H1 (cell line): Measurements from ENCODE around the gene C14orf132. TPM values are rescaled to one million over a fixed set of nuclear protein-coding genes. Genes with fewer than 3 reads are reported as not detected.

ENCODE experiments used
- CHD2 ChIP-seq: IDR thresholded peaks from 2 replicates; pipeline ENCODE4 v1.6.1; 2012; ENCODE audit warnings: low read length, improper control_type of control experiment
- POLR2AphosphoS5 ChIP-seq: IDR thresholded peaks from 2 replicates; pipeline ENCODE4 v1.6.1; 2011; ENCODE audit warnings: low read depth, low read length
- SAP30 ChIP-seq: fragments of 300-600 bp; sonication (generic); IDR thresholded peaks from 2 replicates; pipeline ENCODE4 v1.7.1; 2012; ENCODE audit warnings: low read length, moderate library complexity, mild to moderate bottlenecking, inconsistent platforms; ENCODE audit not compliant: insufficient read depth, insufficient replicate concordance
- polyA plus RNA-seq, 7 experiments: library from polyadenylated mRNA; depleted of rRNA in 3 of 7; stranded (reverse) in 5 of 7; unstranded in 2 of 7; fragments of >200 nt in 5 of 7; fragments of 200-250 nt in 2 of 7; gene quantifications; 1 replicate in 5 of 7; 2 replicates in 1 of 7; 4 replicates in 1 of 7; pipeline versions ENCODE4 v1.2.1 to v1.2.3, GENCODE V29; 2011 to 2013; ENCODE audit warnings: missing spikeins in 2 of 7, mixed read lengths in 2 of 7
- total RNA-seq: library from RNA; stranded (reverse); fragmentation: NEBNext Ultra II Directional; extraction: Animal tissue kit (Norgen Biotek cat#: 25700); gene quantifications from 2 replicates; pipeline ENCODE4 v1.2.1, GENCODE V29; 2021

C14orf132 gene
- total and polyA plus RNA-seq, 2 of the 8 experiments (the other 6 are each of a cell fraction or from before 2014, with no cell fraction given) = 11.7 to 32.5 TPM

DNA sequence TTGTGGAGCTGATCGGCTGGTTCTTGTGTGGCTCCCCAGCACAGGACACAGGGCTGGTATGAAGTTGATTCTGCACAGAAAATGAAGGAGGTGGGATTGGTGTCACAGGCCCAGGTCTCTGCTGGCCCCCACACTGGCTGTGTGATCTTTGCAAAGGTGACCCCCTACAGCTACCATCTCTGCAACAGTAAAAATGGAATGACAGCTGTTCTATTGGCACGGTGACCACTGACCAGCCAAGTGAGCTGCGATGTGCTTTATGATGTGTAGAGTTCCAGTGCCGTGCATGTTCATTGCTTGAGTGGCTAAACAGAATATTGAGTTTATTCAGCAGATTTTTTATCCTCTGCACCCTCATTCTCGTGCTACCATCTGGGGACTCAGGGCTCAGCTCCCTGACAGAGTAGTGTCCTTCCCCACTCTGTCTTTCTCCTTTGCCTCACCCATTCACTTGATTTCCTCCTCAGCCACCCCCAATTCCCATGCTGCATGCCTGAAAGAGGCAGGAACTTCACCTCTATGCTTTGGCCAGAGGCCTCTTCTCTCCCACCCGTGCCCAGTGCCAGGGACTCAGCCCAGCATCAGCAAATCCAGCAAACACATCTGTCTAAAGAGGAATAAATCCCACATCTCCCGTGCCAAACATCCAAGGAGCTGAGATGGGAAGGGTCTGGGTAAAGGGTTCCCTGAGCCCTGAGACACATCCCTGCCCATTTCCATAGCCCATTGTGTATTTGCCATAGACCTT lies 21.2 kb downstream of the C14orf132 start (continued):
- TF ChIP-seq SAP30 = no peak
- TF ChIP-seq POLR2AphosphoS5 = no peak
- TF ChIP-seq CHD2 = no peak
